Dermis blood vessel endothelial cell (primary cell): Measurements from ENCODE around the gene DNAJB13. TPM values are rescaled to one million over a fixed set of nuclear protein-coding genes. Genes with fewer than 3 reads are reported as not detected.
"Not testable (repeated sequence)": the region's sequence is repeated elsewhere in the genome, so short reads cannot be mapped to it uniquely, and the experiment has no call there.

Experiments
- DNase-seq: peaks from one replicate; pipeline ENCODE4 v3.0.0; 2010
- total RNA-seq: library from RNA; depleted of rRNA; stranded (reverse); fragments of >200 nt; gene quantifications from 2 replicates; pipeline ENCODE4 v1.2.3, GENCODE V29; 2014

Gene DNAJB13
- total RNA-seq, 1 donor from 2014 or later, result not detected

- no peak for DNase-seq
Observed at GRCh38 chr11:73978576-73979086, 27.8 kb downstream of the DNAJB13 start.

- DNase-seq, result peak; percentile 83
Observed at GRCh38 chr11:73980001-73980961, 29.5 kb downstream of the DNAJB13 start.

GRCh38 chr11:73981051-73981805, 30.4 kb downstream of the DNAJB13 start:
- no peak for DNase-seq

GRCh38 chr11:73982595-73982989, 31.8 kb downstream of the DNAJB13 start, which contains the start of gene UCP2:
Gene UCP2 (minus strand): TSS chr11:73982843. CDS start chr11:73978378, 4,465 bp downstream.
- peak; percentile 80 for DNase-seq

DNA sequence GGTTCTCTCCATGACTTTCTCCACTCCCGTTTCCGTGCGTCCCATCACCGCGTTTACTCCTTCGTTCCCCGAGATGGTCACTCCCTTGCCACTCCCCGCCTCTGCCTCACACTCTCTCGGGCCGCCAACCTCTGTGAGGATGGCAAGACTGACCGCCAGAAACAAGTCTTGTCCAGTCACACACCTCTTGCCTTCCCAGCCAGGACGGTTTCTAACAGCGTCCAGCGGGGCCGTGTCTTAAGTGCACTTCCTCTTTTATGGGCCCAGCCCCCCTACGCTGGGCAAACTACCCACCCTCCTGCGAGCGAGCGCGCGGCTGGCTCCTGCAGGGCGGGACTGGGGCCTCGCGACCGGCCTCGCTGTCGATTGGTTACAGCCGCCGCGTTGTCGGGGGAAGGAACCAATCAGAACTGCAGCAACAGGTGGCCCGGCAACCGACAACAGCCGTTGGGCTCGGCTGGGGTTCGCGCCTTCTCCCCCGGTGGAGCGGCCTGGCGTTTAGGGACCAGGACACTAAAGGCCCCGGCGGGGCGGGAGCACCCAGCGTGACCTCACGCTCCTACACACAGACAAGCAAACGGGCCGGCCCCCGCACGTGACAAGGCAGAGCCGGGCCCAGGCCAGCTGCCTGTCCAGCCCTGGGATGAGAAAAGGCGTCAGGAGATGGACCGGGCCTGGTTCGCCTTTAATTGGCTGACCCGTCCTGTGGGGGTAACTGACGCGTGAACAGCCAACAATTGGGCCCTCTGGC, 32.3 kb downstream of the DNAJB13 start:
- DNase-seq, result peak; percentile 96

DNA sequence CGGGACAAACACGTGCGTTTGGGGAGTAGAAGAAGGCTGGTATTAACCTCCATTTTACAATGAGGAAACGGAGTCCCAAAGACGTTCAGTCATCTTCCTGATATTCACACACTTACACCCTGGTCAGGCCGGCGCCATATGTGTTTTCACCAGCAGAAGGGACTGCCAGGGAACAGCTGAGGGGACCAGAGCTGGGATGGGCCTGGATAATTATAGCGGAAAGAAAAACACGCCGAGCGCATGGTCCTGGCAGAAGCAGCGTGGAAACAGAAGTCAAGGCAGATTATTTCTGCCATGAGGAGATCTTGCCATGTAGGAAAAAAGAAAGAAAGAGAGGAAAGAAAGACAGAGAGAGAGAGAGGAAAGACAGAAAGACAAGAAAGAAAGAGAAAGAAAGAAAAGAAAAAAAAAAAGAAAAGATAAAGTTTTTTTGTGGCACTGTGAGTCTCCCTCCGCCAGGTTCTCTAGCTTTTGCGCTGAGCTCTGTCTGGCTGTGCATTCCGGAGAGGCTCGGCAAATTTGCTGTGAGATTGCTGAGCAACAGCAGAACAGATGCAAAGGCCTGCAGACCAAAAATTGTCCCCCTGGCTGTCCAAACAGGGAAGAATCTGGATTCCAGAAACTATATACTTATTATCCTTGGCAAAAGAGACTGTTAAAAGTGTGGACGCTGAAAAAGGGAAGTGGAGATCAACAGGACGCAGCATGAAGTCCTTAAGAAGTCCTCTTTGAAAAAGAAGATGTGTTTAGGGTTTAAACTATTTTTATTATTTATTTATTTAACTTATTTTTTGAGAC, 33.1 kb downstream of the DNAJB13 start:
- DNase-seq, result no peak

- not testable (repeated sequence) for DNase-seq
Observed at GRCh38 chr11:73985661-73986060, 34.8 kb downstream of the DNAJB13 start.

- no peak for DNase-seq
Observed at GRCh38 chr11:73988227-73988626, 37.4 kb downstream of the DNAJB13 start.

DNA sequence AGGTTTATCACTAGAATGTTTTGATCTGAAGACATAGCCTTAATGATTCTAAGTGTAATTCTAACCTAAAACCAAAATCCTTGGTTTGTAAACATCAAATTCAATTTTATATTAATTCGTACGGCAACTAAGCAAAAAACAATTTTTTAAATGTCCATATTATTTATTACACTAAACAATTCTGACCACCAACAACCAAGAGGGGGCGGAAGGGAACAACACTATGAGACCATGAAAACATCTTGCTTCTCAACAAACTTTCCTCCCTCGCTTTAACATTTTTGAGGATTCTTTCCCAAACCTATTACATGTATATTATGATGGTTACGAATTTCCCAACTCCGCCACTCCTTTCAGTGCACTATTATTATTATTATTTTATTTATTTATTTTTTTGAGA, 38.3 kb downstream of the DNAJB13 start:
- DNase-seq, result no peak

- no peak for DNase-seq
Observed at GRCh38 chr11:73990730-73991129, 39.9 kb downstream of the DNAJB13 start.

DNA sequence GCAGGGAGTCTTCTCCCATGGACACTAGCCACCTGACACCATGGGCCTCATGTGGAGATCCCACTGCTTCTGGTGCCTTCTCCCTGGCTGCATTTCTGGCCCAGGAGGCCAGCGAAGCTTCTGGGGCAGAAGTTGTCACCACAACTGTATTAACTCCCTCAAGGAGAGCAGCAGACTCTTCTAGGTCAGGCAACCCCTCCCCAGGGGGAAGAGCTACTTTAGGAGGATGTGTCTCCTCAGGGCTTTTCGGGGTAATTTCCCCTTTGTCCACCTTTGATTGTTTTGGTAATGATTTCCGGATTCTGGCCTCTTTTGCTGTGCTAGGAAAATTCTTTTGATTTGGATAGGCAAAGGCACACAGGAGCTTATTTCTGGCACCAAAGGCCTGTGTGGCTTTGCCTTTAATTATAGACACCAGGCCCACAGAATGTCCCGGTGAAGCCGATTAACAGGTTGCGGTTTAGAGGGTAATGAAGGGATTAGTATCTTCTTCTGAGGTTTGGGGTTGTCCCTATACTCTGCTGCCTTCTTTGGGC, 40.7 kb downstream of the DNAJB13 start:
- DNase-seq, result no peak

DNA sequence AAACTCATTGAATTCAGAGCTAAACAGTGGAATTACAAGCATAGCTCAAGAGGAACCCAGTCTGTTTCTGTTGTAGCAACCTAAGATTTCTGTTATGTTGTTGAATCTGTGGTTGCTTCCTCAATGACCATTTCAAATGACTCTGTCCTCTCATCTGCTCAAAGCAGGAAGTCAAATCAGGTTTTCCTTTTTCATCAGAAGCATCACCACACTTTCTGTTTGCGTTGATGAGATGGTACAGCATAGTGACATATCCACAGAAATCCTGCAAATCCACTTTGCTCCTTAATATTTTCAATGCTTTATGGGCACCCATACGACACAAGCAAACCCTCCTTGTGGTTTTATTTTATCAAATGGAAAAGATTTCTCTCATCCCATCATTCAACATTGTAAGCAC, 44.4 kb downstream of the DNAJB13 start:
- peak; percentile 47 for DNase-seq

- no peak for DNase-seq
Observed at GRCh38 chr11:73995731-73996130, 44.9 kb downstream of the DNAJB13 start.

DNA sequence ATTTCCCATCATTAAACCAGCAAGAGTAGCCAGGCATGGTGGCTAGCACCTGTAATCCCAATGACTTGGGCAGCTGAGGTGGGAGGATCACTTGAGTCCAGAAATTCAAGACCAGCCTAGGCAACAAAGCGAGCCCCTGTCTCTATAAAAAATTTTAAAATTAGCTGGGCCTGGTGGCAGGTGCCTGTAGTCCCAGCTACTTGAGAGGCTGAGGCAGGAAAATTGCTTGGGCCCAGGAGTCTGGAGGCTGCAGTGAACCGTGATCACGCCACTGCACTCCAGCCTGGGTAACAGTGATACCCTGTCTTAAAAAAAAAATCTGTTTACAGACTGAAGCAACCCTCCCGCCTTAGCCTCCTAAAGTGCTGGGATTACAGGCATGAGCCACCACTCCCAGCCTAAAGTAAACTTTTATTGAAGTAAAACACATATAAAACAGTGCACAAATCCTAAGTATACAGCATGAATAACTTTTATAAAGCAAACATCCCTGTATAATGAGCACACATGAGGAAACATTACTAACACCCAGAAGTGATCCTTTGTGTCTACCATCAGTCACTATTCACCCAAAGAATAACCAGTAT, 45.4 kb downstream of the DNAJB13 start:
- DNase-seq, result no peak

GRCh38 chr11:73997120-73997770, 46.4 kb downstream of the DNAJB13 start:
- no peak for DNase-seq

- no peak for DNase-seq
Observed at GRCh38 chr11:73998846-73999575, 48.2 kb downstream of the DNAJB13 start.

DNA sequence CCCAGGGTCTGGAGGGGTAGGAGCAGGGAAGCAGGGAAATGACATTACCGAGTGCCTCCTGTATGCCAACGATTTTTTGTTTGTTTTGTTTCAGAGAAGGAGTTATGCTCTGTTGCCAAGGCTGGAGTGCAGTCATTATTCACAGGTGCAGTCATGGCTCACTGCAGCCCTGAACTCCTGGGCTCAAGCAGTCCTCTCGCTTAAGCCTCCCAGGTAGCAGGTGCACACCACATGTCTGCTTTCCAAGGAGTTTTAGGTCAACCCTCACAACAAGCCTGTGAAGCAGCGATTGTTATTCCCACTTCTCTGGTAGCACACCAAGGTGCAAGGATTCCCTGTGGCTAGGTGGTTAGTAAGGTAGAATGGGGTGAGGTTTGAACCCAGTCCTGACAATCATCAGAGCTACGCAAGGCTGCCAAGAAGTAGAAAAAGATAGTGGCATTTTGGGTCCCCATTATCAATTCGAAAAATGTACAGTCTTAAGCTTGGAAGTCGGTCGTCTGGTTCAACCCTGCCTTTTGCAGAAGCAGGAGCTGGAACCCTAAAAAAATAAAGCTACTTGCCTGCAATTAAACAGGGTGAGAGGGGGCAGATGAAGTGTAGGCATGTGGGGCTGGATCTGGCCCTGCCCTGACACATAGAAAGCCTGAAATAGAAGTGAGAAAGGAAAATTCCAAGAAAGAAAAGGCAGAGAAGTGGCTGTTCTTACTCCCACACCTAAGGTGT, 48.9 kb downstream of the DNAJB13 start:
- DNase-seq, result no peak

- DNase-seq, result no peak
Observed at GRCh38 chr11:74000307-74001133, 49.7 kb downstream of the DNAJB13 start.
